Activated naive CD4-positive, alpha-beta T cell treated with anti-CD3 and anti-CD28 coated beads, Interleukin-2, amount 50 U/mL, for 16 hours (primary cell): ENCODE results near the gene MGLL.
"Not testable (repeated sequence)": the region's sequence is repeated elsewhere in the genome, so short reads cannot be mapped to it uniquely, and the experiment has no call there.

Experiments used
- DNase-seq: peaks from one replicate; pipeline ENCODE4 v3.0.0-alpha.2; 2020

The MGLL gene

DNA sequence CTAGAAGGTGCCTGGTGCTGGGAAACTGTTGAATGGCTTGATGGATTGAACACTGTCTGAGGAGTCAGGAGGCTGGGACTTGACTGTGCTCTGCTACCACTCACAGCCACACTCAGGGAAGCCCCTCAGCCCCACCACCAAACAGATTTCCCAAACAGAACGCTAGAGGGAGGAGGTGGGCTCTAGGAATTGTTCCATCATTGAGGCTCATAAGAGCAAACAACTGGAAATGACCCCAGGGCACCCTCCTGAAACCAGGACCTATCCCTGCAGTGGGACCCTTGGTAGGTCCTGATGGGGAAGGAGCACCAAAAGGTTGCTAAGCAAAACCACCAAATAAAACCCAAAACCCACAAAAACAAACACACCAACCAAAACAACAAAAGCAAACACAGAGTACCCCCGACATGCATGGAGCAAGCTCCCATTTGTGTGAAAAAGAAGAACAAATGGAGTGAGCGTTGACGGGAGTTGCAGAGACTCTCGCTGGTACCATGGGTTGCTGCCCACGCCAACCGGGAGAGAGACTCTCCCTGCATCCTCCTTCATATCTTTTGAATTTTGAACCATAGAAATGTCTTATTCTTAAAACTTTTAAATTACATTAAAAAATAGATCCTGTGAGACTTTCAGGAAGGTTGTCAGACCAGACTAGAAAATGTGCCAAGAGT lies 103.9 kb downstream of the MGLL start:
- DNase-seq, result no peak

DNA sequence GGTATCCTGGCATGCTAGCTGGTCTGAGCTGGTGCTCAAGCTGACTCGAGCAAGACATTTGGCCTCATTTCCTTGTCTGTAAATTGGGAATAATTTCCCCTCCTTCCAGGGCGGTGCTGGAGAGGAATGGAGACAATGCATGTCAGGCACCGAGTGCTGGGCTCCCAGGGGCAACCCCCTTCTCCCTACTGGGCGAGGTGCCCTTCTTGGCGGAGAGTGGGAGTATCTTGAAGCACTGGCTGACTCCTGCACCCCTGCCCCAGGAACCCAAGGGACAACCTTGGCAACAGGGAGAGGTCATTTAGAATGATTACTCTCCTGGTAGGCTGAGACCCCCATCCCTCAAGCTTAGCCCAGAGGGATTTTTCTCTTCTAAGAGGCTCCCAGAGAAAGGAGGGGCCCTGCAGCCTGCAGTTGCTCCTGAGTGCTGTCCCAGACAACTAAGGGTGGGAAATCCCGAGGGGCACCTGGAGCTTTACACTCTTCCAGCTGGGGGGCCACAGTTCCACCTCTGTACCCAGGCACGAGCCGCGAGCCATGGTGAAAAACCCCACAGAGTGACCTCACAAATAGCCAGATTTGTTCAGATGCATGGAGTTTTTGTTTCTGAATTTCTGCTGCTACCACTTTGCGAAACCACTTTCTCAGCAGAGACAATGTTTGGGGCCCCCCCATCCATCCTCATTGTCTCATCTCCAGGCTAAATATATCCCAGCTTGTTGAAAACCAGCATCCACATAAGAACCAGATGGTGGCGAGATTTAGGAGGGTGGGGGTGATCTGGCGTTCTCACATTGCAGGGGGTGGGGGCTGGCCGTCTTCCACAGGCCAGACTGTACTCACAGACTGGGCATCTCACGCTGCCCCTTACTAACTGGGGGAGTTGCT lies 104.7 kb downstream of the MGLL start:
- DNase-seq, result no peak

DNA sequence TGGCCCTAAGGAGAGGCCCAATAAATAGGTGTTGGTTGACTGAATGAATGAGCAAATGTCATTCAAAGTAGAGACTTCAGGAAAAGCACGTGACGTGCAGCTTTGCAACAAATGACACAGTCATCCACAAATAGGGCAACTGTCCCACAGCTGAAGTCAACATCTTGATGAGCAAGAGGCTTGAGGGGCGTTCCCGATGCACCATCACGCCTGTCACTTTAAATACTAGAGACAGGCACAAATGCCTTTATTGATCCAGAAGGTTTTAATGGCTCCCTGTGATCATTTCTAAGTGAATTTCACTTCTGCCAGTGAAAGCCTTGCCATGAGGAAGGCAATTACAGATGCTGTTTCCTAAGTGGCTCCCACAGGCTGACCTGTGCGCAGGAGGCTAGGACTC lies 105.9 kb downstream of the MGLL start:
- DNase-seq, result no peak

DNA sequence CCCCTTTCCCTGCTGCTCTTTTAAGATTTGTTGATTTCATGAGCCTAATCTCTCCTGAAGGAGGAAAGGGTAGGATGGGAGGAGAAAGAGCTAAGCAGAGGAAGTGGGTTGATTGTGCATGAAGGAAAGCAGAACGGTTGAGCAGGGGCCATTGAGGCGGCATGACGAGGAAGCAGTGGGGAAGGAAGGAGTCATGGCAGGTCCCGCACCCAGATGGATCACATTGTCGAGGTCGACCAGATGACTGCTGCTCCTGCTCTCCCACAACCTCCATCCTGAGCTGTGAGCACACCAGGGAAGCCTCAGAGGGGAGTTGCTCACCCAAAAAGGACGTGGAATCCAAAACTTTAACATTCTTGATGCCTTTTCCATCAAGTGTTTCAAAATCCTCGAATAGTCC lies 106.8 kb downstream of the MGLL start:
- no peak for DNase-seq

DNA sequence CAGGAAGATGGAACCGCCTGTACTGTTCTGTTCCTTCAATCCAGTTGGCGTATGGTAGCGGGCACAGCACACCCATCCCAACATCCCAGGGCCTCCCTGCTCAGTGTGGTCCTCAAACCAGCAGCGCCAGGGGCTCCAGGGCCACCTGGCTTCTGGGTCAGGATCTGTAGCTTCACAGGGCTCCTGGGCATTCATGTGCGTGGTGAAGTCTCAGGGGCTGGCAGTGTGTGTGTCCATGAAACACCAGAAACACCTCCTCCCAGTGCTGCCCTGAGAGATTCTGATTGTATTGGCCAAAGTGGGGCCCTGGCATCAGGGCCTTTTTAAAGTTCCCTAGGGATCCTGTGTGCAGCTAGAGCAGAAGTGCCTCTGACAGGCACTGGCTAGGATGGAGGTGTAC lies 107.4 kb downstream of the MGLL start:
- no peak for DNase-seq

DNA sequence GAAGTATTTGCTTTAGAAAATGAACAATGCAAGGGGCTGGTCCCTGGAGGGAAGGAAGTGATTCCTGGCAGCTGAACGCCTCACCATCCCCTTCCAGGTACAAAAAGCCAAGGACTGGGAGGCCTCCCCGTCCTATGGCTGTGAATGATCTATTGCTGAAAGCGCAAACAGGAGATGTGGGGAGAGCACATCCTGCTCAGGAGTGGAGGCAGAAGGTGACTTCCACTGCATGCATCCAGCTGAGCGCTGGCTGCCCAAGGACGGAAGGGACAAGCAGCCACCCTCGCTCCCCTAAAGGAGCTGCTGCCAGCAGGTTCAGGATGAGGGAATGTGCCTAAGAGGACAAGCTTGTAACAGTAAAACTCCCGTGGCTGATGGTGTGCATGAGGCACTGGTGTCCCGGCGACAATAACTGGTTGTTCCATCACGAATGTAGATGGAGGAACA lies 108.2 kb downstream of the MGLL start:
- no peak for DNase-seq

DNA sequence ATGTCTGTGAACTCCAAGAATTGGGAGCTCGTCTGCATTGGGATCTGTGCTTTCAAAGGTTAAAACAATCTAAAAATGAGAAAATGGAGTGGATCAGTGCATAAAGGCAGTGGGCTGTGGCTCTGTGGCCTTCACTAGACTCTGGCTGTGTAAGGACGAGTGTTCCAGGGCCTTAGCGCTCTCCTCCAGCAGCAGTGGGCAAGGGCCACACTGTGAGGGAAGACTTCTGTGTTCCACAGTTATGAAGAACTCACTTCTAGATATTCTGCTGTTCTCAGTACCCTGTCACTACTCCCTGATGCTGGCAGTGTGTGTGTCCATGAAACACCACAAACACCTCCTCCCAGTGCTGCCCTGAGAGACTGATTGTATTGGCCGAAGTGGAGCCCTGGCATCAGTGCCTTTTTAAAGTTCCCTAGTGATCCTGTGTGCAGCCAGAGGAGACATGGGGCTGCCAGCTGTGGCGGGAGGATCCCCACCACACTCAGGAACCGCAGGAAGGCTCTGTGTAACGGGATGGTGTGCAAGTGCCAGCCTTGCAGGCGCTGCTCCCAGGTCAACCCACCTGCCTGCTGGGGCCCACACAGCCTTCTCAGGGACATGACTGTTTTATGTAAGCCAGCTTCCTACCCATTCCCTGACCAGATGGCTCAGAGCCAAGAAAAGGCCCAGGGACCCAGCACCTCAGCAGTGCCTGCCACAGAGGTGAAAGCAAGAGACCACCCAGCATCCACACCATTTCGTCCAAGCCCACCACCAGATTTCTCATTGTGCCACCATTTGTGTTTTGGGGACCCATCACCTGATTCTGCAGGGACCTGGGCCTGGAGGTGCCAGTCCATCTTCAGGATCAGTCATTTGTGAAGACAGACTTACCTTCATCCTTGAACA lies 109.2 kb downstream of the MGLL start:
- no peak for DNase-seq

DNA sequence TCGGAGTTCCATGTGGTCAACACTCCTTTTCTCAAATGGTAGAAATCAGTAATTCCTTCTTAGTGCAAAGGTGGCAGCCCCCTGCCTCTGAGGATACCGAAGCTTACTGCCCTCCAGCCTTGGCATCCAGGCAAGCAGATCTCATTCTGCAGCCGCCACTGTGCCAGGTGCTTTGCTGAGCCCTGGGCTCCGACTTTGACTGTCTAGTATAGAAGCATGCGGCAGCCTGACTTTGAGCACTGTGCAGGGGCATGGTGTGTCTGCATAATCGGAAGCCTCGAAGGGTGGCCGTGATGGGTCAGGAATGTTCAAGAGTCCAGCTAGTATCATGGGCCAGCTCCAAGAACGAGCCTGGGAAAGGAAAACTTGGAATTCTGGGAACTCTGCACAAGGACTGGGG lies 109.9 kb downstream of the MGLL start:
- no peak for DNase-seq

DNA sequence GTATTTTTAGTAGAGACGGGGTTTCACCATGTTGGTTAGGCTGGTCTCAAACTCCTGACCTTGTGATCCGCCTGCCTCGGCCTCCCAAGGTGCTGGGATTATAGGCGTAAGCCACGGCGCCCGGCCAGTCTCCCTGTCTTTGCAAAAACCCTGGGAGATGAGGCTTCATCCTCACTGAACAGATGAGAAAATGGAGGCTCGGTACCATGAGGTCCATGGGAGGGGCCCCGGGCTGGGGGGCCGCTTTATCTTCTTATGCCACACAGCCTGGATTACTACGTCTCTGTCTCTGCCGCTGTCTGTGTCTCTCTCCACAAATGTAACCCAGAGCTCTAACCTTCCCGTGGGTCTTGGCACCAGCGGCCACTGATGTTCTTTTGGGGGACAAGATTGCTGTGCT lies 110.4 kb downstream of the MGLL start:
- DNase-seq, result no peak

DNA sequence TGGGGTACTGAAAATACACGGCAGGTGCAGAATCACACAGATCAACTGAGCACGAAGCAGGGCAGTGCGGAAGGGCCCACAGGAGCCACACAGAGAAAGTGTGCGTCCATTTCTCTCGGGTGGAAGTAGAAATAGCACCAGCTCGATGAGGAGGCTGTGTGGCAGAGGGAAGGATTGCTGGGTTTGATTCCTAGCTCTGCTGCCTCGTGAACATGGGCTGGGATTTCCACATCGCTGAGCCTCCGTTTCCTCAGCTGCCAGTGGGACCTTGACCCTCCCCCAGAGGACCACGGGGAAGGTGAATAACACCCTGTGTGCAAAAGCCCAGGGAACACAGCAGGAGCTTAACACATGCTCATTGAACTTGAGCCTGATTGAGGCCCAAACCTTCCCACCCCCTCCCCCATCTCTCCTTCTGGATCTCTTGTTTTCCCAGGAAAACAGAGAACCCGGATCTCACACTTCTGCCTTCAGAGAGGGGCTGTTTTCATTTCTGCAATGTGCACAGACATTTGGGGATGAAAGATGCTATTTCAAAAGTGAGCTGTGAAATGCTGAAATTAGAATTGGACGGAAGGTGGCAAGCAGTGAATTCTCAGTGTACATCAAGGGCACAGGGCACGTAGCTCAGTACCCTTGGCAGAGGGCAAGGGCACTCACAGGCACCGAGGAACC lies 111.2 kb downstream of the MGLL start:
- DNase-seq, result no peak

DNA sequence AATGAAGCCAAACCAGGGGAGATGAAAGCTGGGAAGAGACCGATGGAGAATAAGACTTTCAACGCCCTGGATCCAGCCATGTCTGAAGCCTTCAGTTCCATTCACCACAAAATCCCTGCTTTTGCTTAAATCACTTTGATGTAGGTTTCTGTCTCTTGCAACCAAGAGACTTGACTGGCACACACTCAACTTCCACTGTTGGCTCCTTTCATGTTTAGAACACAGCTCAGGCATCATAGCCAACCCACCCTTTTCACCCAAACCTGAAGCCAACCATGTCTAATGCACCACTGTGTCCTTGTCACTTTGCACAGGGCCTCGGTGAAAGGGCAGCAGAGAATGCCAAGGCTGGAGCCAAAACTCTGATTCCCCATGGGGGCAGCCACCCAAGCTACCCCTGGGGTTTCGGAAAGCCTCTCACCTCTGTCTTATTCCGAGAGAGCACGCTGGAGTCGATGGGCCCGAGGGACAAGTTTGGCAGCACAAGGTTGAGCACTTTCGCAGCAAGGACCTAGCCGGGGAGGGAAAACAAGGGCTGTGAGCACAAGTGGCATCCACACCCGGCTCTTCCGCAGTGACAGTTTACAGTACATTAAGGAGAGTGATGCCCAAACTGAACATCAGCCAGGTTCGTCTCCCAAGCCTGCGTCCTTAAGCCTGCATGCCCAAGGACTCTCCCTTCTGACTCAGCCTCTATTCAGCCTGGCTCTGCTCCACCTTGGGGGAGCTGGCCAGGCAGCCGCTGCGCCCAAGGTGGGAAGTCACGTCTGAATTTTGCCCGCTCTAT lies 112.0 kb downstream of the MGLL start:
- no peak for DNase-seq

DNA sequence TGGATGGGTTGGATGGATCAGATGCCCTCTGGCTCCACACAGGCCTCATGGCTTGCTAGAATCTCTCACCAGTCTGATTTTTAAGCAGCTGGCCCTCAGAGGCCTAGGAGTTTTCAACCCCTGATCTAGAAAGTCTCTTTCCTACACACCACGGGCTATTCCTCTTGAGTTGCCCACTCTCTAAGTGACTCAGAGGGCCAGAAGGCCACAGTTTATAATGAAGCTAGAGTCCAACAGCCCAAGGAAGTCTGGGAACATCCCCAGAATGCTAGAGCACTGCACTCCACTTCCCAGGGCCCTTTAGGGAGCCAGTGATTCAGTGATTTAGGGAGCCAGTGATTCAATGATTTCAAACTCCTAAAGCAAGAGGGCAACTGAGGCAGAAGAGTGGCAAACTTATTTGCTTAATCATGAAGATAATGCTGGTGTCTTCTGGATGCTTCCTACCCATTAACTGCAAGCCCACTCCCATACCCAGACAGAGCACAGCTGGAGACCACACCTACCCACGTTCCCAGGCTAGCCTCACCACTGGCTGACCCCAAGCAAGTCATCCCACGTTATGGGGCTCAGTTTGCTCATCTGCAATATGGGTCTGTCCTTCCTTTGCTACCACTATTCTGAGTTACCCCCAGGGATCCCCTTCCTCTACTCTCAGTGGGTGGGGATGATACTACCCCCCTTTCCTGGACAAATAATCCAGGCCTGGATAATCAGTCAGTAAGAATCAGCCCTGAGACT lies 112.8 kb downstream of the MGLL start:
- DNase-seq, result no peak

DNA sequence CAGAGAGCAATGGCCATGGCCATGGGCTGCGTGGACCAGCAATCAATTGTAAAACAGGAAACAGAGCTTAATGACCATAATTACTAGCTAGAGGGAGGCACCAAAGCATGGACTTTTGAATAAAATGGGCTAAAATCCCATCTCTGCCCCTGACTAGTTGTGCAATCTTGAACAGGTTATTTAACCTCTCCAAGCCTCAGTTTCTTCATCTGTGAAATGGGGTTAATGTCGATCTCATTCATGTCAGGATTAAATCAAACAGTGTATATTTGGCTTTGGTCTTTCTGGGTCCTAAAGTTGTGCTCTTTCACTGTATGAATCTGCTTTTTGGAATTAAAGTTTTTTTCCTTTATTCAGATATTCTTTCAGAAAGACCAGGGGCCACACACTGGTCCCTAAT lies 113.5 kb downstream of the MGLL start:
- DNase-seq, result no peak

DNA sequence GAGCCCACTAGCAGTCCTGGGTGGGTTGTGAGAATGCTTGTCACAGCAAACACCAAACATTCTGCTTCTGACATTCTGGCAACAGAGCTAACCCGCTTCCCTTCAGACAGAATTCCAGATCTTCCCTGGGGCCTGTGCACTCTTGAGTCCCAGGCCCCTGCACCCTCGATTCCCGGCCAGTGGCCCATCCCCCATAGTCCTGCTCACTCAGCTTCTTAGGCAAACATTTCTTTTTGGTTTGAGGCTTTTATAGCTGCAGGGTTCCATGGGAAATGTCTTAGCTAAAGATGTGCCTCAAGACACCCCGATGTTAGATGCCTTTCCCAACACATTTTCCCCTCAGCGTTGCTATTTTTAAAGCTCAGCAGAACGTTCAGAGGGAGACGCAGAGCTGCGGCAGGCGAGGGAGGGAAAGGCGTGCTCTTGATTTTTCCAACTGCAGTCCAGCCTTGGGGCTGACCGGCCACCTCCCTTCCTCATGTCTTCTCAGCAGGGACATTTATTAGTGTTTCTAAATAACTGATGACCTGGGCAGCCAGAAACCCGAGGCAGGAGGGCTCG lies 114.4 kb downstream of the MGLL start:
- DNase-seq, result no peak

DNA sequence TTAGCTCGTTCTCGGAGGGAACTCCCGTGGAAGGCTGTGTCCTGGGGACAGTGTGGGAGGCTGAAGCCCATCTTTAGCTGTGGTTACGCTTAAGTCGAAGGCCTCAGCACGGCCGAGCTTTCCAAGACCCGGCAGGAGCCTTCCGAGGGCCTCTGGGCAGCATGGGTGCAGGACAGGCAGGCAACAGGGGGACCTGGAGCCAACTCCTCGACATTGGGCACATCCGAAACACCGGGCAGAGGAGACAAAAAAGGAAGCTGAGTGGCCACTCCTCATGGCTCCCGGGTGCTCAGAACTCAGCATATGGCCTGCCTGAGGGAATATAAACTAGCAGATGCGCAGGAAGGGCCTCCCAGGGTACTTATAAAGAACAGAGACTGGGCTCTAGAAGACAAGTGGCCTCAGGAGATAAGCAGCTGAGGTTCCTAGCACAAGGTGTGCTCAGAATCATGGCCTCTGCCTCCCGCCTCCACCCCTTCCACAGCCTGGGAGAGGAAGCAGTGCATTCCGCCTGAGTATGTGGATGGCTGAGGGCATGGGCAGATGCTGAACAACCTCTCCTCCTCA lies 115.4 kb downstream of the MGLL start:
- no peak for DNase-seq

DNA sequence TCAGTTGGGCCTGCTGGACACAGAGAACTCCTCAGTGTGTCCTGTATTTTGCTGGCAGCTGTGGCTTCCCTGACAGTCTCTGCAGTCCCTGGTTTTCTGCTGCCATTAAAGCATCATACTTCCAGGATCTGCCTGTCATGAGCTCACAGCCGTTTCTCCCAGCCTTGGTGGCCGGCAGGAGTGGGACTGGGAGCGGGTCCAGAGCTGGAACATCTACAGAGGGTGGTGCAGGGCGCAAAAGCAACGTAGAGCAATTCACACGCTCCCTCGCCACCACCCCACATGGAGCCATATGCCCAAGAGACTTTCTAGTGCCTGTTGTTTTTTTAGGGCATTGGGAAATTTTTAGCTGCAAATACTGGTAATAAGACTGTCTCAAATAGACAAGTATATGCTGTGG lies 116.0 kb downstream of the MGLL start:
- DNase-seq, result no peak

DNA sequence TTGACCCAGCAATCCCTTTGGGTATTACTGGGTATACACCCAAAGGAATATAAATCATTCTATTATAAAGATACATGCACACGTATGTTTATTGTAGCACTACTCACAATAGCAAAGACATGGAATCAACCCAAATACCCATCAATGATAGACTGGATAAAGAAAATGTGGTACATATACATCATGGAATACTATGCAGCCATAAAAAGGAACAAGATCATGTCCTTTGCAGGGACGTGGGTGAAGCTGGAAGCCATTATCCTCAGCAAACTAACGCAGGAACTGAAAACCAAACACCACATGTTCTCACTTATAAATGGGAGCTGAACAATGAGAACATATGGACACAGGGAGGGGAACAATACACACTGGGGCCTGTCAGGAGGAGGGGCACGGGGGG lies 117.5 kb downstream of the MGLL start:
- DNase-seq, result not testable (repeated sequence)

DNA sequence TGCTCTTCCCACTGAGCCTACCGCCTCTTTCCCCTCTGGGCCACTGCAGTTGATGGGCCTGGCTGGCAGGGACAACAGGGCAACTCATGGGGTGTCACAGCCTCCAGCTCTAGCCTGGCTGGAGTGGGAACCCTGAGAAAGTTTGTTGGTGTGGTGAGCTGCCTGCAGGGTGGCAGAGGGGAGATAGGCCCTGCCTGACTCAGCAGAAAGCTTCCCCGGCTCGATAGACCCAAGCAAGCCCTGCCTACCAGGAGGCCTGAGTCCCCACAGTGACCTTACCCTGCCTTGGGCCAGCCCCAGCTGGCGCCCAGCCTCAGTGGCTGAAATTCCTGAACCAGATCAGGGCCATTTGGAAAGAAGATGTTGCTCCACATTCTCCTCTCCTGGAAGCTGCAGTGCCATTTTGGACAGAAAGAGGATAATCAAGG lies 120.2 kb downstream of the MGLL start:
- DNase-seq, result peak; percentile 1

DNA sequence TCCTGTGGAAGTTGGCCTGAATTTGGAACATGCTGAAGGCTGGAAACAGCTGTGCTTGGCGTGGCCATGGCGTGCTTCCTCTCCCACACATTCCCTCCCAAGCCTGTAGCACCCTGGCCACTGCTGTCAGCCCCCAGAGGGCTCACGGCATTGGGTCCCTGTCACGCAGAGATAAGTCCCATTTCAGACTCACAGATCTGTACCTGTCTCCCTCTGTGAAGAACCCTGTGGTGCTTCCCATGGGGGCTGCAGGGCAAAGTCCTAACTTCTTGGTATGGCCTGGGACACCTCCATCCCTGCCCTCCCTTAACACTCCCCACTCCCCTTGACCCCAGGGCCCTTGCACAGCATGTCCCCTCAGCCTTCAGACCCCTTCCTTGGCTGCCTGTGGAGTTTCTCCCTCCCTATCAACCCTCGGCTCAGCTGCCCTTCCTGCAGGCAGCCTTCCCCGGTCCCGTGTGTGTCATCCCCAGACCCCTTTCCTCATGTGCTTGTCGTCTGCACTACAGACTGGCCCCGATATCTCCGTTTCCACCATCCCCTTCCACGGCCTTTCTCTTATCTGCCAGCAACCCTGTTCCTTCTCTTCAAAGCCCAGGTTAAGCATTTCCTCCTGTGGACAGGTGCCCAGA lies 120.9 kb downstream of the MGLL start:
- DNase-seq, result no peak

DNA sequence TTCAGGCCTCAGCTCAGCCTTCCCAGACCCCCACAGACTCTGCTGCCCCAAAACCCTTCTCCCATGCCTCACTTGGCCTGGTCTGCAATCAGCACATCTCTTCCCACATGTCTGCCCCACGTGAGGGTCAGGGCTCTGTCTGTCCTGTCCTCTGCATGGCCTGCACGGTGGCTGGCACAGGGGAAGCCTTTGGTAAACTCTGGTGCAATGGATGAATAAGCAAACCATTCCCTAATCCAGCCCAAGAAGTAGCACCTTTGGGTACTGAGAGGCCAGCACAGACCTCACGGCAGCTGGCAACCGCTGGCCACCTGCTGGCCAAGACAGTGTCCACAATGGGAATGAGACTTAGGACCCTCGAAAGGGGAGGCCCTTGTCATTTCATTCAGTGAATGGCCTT lies 121.9 kb downstream of the MGLL start:
- DNase-seq, result no peak
